Cardiac atrium fibroblast (primary cell): Measurements from ENCODE around the gene IL10RA. TPM values are rescaled to one million over a fixed set of nuclear protein-coding genes. Genes with fewer than 3 reads are reported as not detected.

Experiments used
- total RNA-seq: library from RNA; depleted of rRNA; stranded (reverse); fragments of >200 nt; gene quantifications from 2 replicates; pipeline ENCODE4 v1.2.3, GENCODE V29; 2015

The IL10RA gene
- not detected in 2 replicates for total RNA-seq

DNA sequence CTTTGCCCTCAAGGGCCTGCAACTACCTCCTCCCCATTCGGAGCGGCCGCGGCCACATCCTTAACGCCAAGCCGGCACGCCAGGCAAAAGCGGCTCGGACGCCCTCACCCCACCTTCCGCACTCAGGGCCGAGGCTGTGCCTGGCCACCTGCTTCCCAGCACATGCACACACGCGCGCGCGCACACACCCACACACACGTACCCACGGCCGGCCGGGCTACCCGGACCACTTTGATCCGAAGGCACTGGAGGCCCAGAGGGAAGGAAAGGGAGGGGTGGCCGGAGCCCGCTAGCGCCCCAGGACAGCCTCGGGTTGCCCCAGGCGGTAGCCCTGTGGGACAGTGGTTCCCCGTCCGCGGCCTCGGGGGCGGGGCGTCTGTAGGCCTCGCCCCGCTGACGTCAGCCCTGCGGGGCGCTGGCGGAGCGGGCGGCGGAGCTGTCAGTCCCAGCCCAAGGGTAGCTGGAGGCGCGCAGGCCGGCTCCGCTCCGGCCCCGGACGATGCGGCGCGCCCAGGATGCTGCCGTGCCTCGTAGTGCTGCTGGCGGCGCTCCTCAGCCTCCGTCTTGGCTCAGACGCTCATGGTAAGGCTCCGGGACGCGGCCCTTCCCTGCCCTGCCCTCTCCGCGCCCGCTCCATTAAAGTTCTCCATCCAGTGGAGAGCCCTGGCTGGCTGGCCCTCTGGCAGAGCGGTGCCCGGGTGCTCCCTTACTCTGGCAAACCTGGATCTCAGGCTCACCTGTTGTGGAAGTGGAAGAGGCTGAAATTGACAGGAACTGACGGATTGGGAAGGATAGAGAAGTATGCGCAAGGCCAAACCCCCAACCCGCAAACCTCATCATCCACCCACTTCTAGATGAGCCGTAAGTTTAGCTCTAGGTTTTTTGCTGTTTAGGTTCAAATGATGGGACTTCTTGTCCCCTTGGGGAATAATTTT, at the start of gene IL10RA:
TSS of gene IL10RA (plus strand) at position 442 of the 935 bp plus-strand sequence. CDS start at position 516, 74 bp downstream.

Other genes with a start within 250 kb of the IL10RA start
- gene DSCAML1, start 189.2 kb upstream of the IL10RA start, total RNA-seq: not detected in 2 replicates
- 1.3 TPM in 1 of 2 replicates, not detected in the other for gene FXYD2, start 161.7 kb upstream of the IL10RA start, total RNA-seq
- not detected in 2 replicates for gene FXYD6, start 109.7 kb upstream of the IL10RA start, total RNA-seq
- not detected in 2 replicates for gene TMPRSS13, start 57.0 kb upstream of the IL10RA start, total RNA-seq
- gene TMPRSS4, start 90.7 kb downstream of the IL10RA start, total RNA-seq: not detected in 2 replicates
- gene SMIM35, start 100.6 kb downstream of the IL10RA start, total RNA-seq: not detected in 2 replicates
- not detected in 2 replicates for gene SCN4B, start 166.4 kb downstream of the IL10RA start, total RNA-seq
- 0.16 TPM in 1 of 2 replicates, not detected in the other for gene SCN2B, start 190.2 kb downstream of the IL10RA start, total RNA-seq
- not detected in 2 replicates for gene JAML, start 238.6 kb downstream of the IL10RA start, total RNA-seq